IMR-90 (cell line): ENCODE data around the gene ENTPD3. TPM values are rescaled to one million over a fixed set of nuclear protein-coding genes. Genes with fewer than 3 reads are reported as not detected.

Experiments
- ATAC-seq: fragments of 200-7000 bp; cut with Tn5 transposase; 2 replicates; pipeline ENCODE4 v1.9.1; 2020; ENCODE audit warnings: low read depth, mild to moderate bottlenecking, moderate library complexity
- BruUV-seq: library from RNA; stranded (reverse); fragments of 400-500 nt; replicated peaks from 2 replicates; lab custom pipeline; 2021; lab: Mats Ljungman, UMichigan
- CTCF ChIA-PET: fragments of 300-600 bp; formaldehyde crosslinking; extraction: SDS; loops from one replicate; lab custom pipeline; 2021; ENCODE audit warnings: antibody characterized with exemption; lab: Yijun Ruan, JAX
- POLR2A ChIA-PET: fragments of 300-600 bp; sonication (Branson Sonifier 250); formaldehyde crosslinking; loops from one replicate; lab custom pipeline; 2022; ENCODE audit warnings: antibody characterized with exemption; ENCODE audit not compliant: unreplicated experiment; lab: Charles Lee
- DNase-seq: peaks from one replicate; pipeline ENCODE4 v3.0.0; 2013
- H2AFZ ChIP-seq: replicated peaks from 2 replicates; pipeline ENCODE3; 2013; ENCODE audit warnings: low read length, mild to moderate bottlenecking; ENCODE audit not compliant: poor library complexity
- H2AK5ac ChIP-seq: 2 replicates; pipeline ENCODE4 v1.6.1; 2013; ENCODE audit warnings: low read depth, low read length, inconsistent platforms
- H2AK9ac ChIP-seq: replicated peaks from 2 replicates; pipeline ENCODE3; 2013; ENCODE audit warnings: mild to moderate bottlenecking, low read depth, low read length, moderate library complexity; ENCODE audit not compliant: poor library complexity
- H2BK120ac ChIP-seq: 2 replicates; pipeline ENCODE4 v1.6.1; 2013; ENCODE audit warnings: low read depth, low read length, inconsistent platforms
- H2BK15ac ChIP-seq: 3 replicates; pipeline ENCODE4 v1.6.1; 2013; ENCODE audit warnings: low read depth, low read length, inconsistent platforms
- H2BK20ac ChIP-seq: 2 replicates; pipeline ENCODE4 v1.6.1; 2013; ENCODE audit warnings: low read depth, mild to moderate bottlenecking, inconsistent platforms, low read length, moderate library complexity
- H2BK5ac ChIP-seq: 2 replicates; pipeline ENCODE4 v1.6.1; 2013; ENCODE audit warnings: mild to moderate bottlenecking, low read depth, low read length, inconsistent platforms; ENCODE audit not compliant: poor library complexity, severe bottlenecking
- H3K14ac ChIP-seq: replicated peaks from 2 replicates; pipeline ENCODE4 v1.6.1; 2013; ENCODE audit warnings: low read depth, low read length, inconsistent platforms
- H3K18ac ChIP-seq: 2 replicates; pipeline ENCODE4 v1.6.1; 2013; ENCODE audit warnings: low read depth, low read length, control low read depth
- H3K23ac ChIP-seq: 2 replicates; pipeline ENCODE4 v1.6.1; 2013; ENCODE audit warnings: low read depth, low read length, inconsistent platforms
- H3K27ac ChIP-seq: 2 replicates; pipeline ENCODE4 v1.5.1; 2013; ENCODE audit warnings: mild to moderate bottlenecking, control low read depth, low read length; ENCODE audit not compliant: insufficient read depth
- H3K27me3 ChIP-seq: 2 replicates; pipeline ENCODE4 v1.6.1; 2013; ENCODE audit warnings: low read length; ENCODE audit not compliant: control insufficient read depth, insufficient read depth
- H3K36me3 ChIP-seq: 2 replicates; pipeline ENCODE4 v1.6.1; 2013; ENCODE audit warnings: low read length, mixed read lengths; ENCODE audit not compliant: control insufficient read depth, insufficient read depth
- H3K4ac ChIP-seq: 2 replicates; pipeline ENCODE4 v1.6.1; 2013; ENCODE audit warnings: low read depth, low read length, inconsistent platforms
- H3K4me1 ChIP-seq: 2 replicates; pipeline ENCODE4 v1.6.1; 2013; ENCODE audit warnings: low read length, mixed read lengths; ENCODE audit not compliant: control insufficient read depth, insufficient read depth
- H3K4me2 ChIP-seq: 2 replicates; pipeline ENCODE4 v1.6.1; 2013; ENCODE audit warnings: low read depth, mild to moderate bottlenecking, control low read depth, low read length, moderate library complexity
- H3K4me3 ChIP-seq: 2 replicates; pipeline ENCODE4 v1.5.1; 2013; ENCODE audit warnings: low read depth, mild to moderate bottlenecking, control low read depth, low read length, moderate library complexity; ENCODE audit not compliant: insufficient read depth
- H3K56ac ChIP-seq: 2 replicates; pipeline ENCODE4 v1.6.1; 2013; ENCODE audit warnings: low read length, inconsistent platforms; ENCODE audit not compliant: insufficient read depth; ENCODE audit errors: extremely low read depth
- H3K79me1 ChIP-seq, 2 experiments: 2 replicates each; pipeline ENCODE4 v1.6.1; 2013; ENCODE audit warnings: low read length in 2 of 2, inconsistent platforms in 1 of 2, low read depth in 1 of 2
- H3K9ac ChIP-seq: 2 replicates; pipeline ENCODE4 v1.6.1; 2013; ENCODE audit warnings: low read depth, low read length, control low read depth
- H3K9me1 ChIP-seq: 2 replicates; pipeline ENCODE4 v1.6.1; 2013; ENCODE audit warnings: low read length, inconsistent platforms; ENCODE audit not compliant: insufficient read depth
- H3K9me3 ChIP-seq: 2 replicates; pipeline ENCODE4 v1.6.1; 2013; ENCODE audit warnings: low read length; ENCODE audit not compliant: control insufficient read depth, insufficient read depth
- H4K20me1 ChIP-seq: 2 replicates; pipeline ENCODE4 v1.6.1; 2013; ENCODE audit warnings: low read length, inconsistent platforms; ENCODE audit not compliant: insufficient read depth
- H4K5ac ChIP-seq: 2 replicates; pipeline ENCODE4 v1.6.1; 2013; ENCODE audit warnings: mild to moderate bottlenecking, low read depth, low read length, control low read depth
- H4K8ac ChIP-seq, 2 experiments: 2 replicates each; pipeline ENCODE4 v1.6.1; 2013; ENCODE audit warnings: low read depth in 2 of 2, low read length in 2 of 2, control low read depth in 1 of 2, inconsistent platforms in 1 of 2
- H4K91ac ChIP-seq: 2 replicates; pipeline ENCODE4 v1.6.1; 2013; ENCODE audit warnings: low read depth, low read length, inconsistent platforms; ENCODE audit not compliant: insufficient read depth
- CEBPB ChIP-seq: IDR thresholded peaks from 2 replicates; pipeline ENCODE4 v1.6.1; 2012; ENCODE audit warnings: low read depth, low read length, improper control_type of control experiment
- CHD1 ChIP-seq: IDR thresholded peaks from 2 replicates; pipeline ENCODE4 v1.6.1; 2012; ENCODE audit warnings: low read depth, low read length, improper control_type of control experiment
- FOS ChIP-seq: fragments of 150-350 bp; IDR thresholded peaks from 2 replicates; pipeline ENCODE4 v1.6.1; 2016; ENCODE audit warnings: low read depth, low read length
- MAZ ChIP-seq: IDR thresholded peaks from 2 replicates; pipeline ENCODE4 v1.6.1; 2012; ENCODE audit warnings: low read depth, mild to moderate bottlenecking, low read length, improper control_type of control experiment, moderate library complexity, borderline replicate concordance
- MXI1 ChIP-seq: IDR thresholded peaks from 2 replicates; pipeline ENCODE4 v1.6.1; 2012; ENCODE audit warnings: low read depth, mild to moderate bottlenecking, low read length, moderate library complexity, borderline replicate concordance
- POLR2A ChIP-seq: IDR thresholded peaks from 2 replicates; pipeline ENCODE4 v1.6.1; 2012; ENCODE audit warnings: mild to moderate bottlenecking, low read depth, low read length
- RAD21 ChIP-seq: IDR thresholded peaks from 2 replicates; pipeline ENCODE4 v1.6.1; 2012; ENCODE audit warnings: low read length, improper control_type of control experiment
- RCOR1 ChIP-seq: IDR thresholded peaks from 2 replicates; pipeline ENCODE4 v1.6.1; 2012; ENCODE audit warnings: mild to moderate bottlenecking, low read length, improper control_type of control experiment; ENCODE audit not compliant: insufficient replicate concordance
- SMC3 ChIP-seq: fragments of 150-350 bp; IDR thresholded peaks from 2 replicates; pipeline ENCODE4 v1.6.1; 2016; ENCODE audit warnings: low read depth, mild to moderate bottlenecking, antibody characterized with exemption, low read length, moderate library complexity
- WGBS, 2 experiments: methylation state at CpG; one replicate each; pipeline versions ENCODE4 v1.1.5 to v1.1.7; 2013; ENCODE audit warnings: missing lambda C conversion rate in 2 of 2; ENCODE audit not compliant: insufficient read length in 1 of 2; ENCODE audit errors: extremely low coverage in 2 of 2; 5-methylcytosine and 5-hydroxymethylcytosine counted together
- dilution Hi-C: fragments of 300-500 bp; cut with HindIII; formaldehyde crosslinking; loops from one replicate; pipeline ENCODE4 v1.14.3; 2018; ENCODE audit warnings: low sequenced_read_pairs; ENCODE audit not compliant: unreplicated experiment
- in situ Hi-C: fragments of 300-500 bp; cut with MboI; formaldehyde crosslinking; loops from 3 replicates; pipeline ENCODE4 v1.14.3; 2019; ENCODE audit warnings: low sequenced_read_pairs, inconsistent platforms, mixed read lengths
- intact Hi-C: fragments of 100-400 bp; cut with micrococcal nuclease; formaldehyde crosslinking; loops from 2 replicates; pipeline ENCODE4 v1.10.0; 2022
- polyA plus RNA-seq, 3 experiments: library from polyadenylated mRNA; depleted of rRNA; stranded (reverse); fragments of >200 nt; gene quantifications; 2 replicates each; pipeline ENCODE4 v1.2.3, GENCODE V29; 2012; ENCODE audit warnings: low replicate concordance in 1 of 3
- total RNA-seq: library from RNA; depleted of rRNA; stranded (reverse); fragments of >200 nt; gene quantifications from 2 replicates; pipeline ENCODE4 v1.2.3, GENCODE V29; 2012
- TF ChIP-seq, protein P1 (sequence below): conservative IDR thresholded peaks from 2 replicates; pipeline ENCODE4 v1.5.1; 2012; ENCODE audit warnings: mild to moderate bottlenecking, low read depth, low read length, improper control_type of control experiment

ENTPD3 gene
- total and polyA plus RNA-seq, 2 of the 4 experiments (the other 2 are of a cell fraction) = not detected

GRCh38 chr3:40414270-40414669 lies 27.3 kb downstream of the ENTPD3 start:
- Histone ChIP-seq H4K5ac (no peak overlapping the region), H4K91ac (no peak overlapping the region), H2AK5ac (no peak overlapping the region), H3K56ac (no peak overlapping the region), H3K4ac (no peak overlapping the region), H2BK5ac (no peak overlapping the region), H3K9me3 (no peaks in the 10 kb centered on the region), H3K79me1 (no peaks in the 10 kb centered on the region), H2BK20ac (no peak overlapping the region), H2AFZ (no peak overlapping the region), H3K36me3 (no peaks in the 10 kb centered on the region), H3K4me2 (no peak overlapping the region), H4K20me1 (no peaks in the 10 kb centered on the region), H3K9ac (no peak overlapping the region), H3K23ac (no peak overlapping the region), H3K4me3 (no peak overlapping the region), H3K4me1 (no peaks in the 10 kb centered on the region), H4K8ac (no peak overlapping the region), H3K27ac (no peak overlapping the region), H2AK9ac (no peak overlapping the region), H2BK15ac (no peak overlapping the region), H3K18ac (no peak overlapping the region), H3K9me1 (no peaks in the 10 kb centered on the region), H3K27me3 (no peaks in the 10 kb centered on the region; the same call in 1 of the 2 replicates), H2BK120ac (no peak overlapping the region), H3K14ac (no peak overlapping the region)
- ChIA-PET POLR2A (no interaction called here), CTCF (no interaction called here)
- intact Hi-C loops (no loop called here), in situ Hi-C loops (no loop called here), dilution Hi-C loops (no loop called here)
- TF ChIP-seq CEBPB (no peak), CHD1 (no peak), SMC3 (no peak), RCOR1 (no peak), MAZ (no peak), POLR2A (no peak), RAD21 (no peak), FOS (no peak), MXI1 (no peak)
- TF ChIP-seq, protein P1, sequence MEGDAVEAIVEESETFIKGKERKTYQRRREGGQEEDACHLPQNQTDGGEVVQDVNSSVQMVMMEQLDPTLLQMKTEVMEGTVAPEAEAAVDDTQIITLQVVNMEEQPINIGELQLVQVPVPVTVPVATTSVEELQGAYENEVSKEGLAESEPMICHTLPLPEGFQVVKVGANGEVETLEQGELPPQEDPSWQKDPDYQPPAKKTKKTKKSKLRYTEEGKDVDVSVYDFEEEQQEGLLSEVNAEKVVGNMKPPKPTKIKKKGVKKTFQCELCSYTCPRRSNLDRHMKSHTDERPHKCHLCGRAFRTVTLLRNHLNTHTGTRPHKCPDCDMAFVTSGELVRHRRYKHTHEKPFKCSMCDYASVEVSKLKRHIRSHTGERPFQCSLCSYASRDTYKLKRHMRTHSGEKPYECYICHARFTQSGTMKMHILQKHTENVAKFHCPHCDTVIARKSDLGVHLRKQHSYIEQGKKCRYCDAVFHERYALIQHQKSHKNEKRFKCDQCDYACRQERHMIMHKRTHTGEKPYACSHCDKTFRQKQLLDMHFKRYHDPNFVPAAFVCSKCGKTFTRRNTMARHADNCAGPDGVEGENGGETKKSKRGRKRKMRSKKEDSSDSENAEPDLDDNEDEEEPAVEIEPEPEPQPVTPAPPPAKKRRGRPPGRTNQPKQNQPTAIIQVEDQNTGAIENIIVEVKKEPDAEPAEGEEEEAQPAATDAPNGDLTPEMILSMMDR = no peak
- no TSS peak for BruUV-seq
- DNase-seq = no peak
- no peak for ATAC-seq
- no CpG with 5 or more reads among the region's 1 CpG for WGBS, 2 experiments
